NCI-H2081 treated with DMSO at 0.1 percent for 48 hours (cell line): Measurements from ENCODE around the gene DCUN1D3.
"Not testable (repeated sequence)": the region's sequence is repeated elsewhere in the genome, so short reads cannot be mapped to it uniquely, and the experiment has no call there.

Experiments
- DNase-seq: peaks from one replicate; lab custom pipeline; 2025; lab: John Stamatoyannopoulos, UW

The DCUN1D3 gene

DNA sequence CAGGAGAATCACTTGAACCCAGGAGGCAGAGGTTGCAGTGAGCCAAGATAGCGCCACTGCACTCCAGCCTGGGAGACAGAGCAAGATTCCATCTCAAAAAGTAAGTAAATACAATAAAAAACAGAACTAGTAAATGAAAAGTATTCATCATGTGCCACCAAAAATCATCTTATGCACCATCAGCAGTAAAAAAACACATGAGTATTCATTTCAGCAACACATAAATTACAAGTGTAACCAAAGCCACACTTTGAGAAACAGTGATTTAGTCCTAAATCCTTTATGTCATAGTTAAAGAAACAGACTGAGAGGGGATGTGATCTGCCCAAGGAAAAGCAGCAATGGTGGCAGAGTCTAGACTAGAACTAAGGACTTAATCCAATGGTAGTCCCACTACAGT is 13.0 kb downstream of the DCUN1D3 start:
- DNase-seq, result no peak

GRCh38 chr16:20886320-20886719 is 13.8 kb downstream of the DCUN1D3 start:
- no peak for DNase-seq

DNA sequence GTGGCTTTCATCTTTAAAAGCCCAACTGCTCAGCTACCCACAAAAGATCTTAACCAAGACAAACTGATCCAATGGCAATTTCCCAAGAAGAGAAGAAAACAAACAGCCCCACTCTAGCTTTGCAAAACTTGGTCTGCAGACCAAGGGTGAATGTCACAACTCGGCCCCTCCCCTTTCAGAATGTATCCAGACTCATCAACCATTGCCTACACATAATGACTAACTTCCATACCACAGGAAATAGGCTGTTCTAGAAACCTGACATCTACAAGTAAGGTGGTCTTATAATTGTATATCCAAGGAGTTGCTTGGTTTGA is 16.0 kb downstream of the DCUN1D3 start:
- DNase-seq, result no peak

DNA sequence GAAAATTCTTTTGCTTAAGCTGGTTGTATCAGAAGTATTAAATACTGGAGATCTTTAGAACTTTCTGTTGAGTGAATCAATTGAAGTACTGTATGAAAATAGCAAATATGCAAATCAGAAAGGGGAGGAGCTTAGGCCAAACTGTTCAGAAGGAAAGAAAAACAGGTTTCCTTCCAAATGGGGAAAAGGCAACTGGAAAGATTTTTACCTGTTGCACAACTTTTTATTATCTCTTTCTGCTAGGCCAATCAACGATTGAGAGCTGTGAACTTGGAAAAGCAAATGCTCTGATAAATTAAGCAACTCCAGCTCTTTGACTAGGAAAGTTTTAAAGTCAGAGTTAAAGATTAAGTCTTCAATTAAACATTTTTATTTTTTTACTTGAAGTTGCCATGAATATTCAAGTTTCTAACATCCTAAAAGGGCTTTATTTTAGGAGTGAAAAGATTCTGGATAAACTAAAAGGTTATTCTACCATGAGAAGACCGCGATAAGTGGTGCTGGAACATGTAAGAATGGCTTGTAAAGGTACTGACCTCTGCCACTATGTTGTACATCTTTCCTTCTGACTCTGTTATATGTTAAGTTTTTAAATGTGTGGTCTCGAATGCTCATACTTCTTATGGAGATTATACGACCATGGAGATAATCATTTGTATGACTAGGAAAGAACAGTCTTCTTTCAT is 16.5 kb downstream of the DCUN1D3 start:
- DNase-seq, result no peak

- no peak for DNase-seq
These were observed 18.7 kb downstream of the DCUN1D3 start for GRCh38 chr16:20881503-20881878.

DNA sequence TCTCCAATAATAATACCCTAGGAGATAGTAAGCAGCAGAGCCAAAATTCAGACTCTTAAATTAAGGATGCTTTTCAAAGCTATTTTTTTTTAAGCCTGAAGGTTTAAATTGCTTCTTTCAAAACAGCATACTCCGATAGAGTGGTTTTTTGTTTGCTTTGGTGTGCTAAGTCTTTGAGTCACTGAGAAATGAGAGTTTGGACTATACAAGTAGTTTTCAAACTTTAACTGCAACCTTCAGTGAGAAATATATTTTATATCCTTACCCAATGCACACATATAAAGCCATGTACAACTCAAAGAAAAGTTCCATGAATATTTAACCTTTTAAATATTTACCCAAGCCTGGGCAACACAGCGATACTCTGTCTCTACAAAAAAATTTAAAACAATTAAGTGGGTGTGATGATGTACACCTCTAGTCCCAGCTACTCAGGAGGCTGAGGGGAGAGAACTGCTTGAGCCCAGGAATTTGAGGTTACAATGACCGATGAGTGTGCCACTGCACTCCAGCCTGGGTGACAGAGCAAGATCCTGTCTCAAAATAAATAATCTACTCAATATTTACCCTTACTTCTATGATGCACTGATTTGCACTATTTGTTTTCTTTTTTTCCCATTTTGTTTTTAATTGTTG is 19.2 kb downstream of the DCUN1D3 start:
- no peak for DNase-seq

DNA sequence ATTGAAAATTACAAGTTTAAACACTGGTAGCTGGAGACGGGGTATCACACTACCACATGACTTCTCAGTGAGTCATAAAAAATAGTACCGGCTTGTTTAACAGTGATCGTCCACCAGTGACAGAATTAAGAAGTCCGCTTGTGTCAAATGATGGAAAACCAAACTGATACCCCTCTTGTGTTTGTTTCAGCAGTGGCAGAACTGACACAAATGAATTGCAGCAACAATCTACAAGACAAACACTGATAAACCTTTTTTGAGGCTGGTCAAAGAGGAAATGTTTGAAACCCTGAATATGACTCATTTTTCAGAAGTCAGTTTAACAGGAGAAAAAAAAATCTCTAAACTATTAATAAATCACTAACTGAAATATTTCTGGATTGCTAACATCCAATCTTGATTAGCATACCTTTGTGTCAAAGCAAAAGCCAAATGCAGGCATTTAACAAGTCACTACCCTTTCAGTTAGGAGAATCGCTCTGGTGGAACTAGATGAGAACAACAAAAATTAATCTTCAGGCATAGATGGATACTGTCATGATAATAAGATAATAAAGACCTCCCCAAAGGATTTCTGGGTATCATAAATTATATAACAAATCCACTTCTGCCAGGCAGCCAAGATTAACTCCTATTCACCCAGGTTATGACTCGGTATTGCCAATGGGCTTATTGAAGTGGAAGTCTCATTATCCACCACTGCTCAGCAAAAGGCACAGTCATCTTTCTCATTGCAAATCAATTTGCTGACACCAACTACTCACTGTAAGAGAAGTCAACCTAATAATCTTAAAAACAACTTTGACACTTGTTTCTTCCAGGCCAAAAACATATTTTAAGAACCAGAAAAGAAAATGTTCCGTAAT is 20.8 kb downstream of the DCUN1D3 start:
- no peak for DNase-seq

- no peak for DNase-seq
These were observed 21.4 kb downstream of the DCUN1D3 start for GRCh38 chr16:20878682-20879147.

DNA sequence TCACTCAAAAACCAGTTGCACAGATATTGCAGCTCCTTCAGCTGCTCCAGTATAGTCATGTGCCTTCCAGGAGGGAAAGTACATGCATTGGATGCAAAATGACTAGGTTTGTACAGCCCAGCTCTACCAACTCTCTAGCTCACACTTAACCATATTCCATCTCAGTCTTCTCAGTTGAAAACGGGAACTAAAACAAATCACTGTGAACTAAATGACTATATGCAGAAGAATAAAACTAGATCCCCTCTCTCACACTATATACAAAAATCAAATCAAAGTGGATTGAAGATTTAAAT is 24.9 kb downstream of the DCUN1D3 start:
- no peak for DNase-seq

GRCh38 chr16:20874088-20874581 is 26.0 kb downstream of the DCUN1D3 start:
- DNase-seq, result no peak

DNA sequence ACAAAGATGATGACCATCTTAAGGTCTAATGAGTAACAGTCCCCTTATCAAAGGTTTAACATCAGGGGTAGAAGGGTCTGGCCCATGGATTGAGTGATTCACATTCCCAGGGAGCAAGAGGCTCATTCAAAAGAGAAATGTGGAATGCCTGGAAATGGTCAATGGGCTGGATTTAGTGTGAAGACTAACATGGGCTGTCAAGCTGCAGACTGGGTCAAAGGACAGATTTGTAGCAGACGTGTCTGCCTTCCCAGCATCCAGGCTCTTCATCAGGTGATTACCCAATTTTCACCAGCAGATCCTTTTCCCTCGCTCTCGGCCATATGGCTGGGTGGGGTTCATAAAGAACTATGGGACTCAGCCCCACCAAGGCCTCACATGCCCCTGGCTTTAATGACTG is 26.8 kb downstream of the DCUN1D3 start:
- DNase-seq, result no peak

GRCh38 chr16:20871941-20872815 is 28.0 kb downstream of the DCUN1D3 start:
- DNase-seq, result no peak

DNA sequence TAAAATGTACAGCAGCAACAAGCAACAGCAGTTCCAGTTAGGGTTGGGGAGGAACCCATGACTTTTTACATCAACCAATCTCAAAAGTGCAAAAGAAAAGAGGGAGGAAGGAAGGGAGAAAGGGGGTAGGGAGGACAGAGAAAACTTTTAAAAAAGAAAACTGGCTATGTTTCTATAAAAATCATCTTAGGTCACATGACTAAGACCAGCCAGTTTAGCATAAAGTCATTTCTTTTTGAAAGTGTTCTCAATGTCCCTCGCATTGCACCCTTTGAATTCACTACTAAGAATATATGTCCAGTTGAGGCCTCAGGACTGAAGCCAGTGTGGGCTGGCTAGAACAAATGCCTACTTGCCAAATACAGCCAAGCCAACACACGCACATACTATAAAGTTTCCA is 28.9 kb downstream of the DCUN1D3 start:
- DNase-seq, result no peak

DNA sequence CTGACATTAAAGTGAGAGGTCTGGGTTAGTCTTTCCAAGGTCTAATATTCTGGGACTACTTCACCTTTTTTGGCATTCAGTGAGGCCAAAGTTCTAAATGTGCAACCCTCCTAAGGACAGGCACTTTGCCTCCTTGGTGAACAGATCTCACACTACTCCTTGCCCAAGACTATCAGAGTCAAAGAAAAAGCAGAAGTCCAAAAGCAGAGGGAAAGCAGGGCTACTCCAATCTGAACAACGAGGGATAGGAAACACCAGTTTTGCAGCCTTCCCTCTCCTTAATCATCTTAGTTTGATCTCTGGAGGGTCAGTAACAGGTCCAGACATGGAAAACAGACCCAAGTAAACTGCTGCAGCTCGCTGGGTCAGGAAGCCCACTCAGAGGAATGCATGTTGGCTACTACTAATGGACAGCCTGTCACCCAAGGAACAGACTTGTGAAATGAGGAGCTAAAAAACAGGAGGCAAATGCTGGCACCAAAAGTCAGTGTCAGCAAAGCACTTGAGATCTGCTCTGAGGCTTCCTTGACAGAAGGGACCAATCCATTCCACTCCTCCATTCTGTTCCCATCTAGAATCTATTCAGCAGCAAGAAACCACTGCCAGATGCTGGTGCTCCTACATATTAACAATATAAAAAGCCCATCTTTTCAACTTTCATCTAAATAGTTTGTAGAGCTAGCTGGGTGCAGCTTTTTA is 29.9 kb downstream of the DCUN1D3 start:
- DNase-seq, result no peak

DNA sequence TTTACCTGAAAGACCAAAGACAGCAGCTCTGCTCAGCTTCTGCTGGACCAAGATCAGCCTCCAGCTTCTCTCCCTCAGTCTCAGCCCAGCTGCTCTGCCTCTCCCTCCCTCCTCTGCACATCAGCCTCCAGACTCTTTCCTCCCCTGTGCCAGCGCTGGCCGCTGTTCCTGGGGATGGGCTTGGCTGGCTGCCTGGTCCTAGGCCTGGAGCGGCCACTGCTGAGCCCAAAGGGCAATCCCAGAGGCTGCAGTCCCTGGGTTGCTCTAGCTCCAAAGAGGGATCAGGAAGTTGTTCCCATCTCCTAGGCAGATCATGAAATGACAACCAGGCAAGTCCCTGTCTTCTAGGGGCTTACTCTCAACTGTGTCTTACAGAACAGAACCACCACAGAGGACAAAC is 31.3 kb downstream of the DCUN1D3 start:
- no peak for DNase-seq

DNA sequence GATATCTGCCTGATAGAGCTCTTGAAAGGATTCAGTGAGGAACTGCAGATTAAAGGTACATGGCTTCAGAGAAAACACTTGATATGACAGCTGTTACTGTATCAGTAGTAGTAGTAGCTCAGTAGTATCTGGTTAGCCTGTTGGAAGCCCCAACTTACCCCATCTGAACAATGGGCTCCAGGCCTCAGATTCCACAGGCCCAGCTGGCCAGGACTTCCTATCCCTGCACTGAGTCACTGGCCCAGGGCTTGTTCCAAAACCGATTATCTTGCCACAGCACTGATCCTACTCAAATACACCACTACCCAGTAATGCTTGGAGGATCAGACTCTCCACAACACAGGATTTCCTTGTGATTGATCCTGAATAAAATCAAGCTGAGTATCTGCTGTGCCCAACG is 32.6 kb downstream of the DCUN1D3 start:
- no peak for DNase-seq

DNA sequence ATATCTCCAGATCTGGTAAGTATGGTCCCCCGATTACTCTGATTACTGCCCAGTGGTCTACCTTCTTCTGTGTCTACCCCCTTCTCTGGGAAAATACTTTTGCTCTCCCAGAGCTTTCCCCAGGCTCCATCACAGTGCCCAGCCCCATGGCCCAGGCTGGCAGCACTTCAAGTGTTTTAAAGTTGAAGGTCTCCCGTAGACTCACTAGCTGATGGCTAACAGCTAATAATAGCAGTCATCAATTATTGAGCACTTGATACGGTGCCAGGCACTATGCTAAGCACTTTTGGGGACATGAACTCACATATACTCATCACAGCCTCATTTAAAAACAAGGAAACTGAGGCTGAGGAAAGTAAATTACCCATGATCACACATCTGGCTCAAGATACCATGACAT is 33.4 kb downstream of the DCUN1D3 start:
- no peak for DNase-seq

- no peak for DNase-seq
These were observed 33.9 kb downstream of the DCUN1D3 start for GRCh38 chr16:20866145-20866772.

DNA sequence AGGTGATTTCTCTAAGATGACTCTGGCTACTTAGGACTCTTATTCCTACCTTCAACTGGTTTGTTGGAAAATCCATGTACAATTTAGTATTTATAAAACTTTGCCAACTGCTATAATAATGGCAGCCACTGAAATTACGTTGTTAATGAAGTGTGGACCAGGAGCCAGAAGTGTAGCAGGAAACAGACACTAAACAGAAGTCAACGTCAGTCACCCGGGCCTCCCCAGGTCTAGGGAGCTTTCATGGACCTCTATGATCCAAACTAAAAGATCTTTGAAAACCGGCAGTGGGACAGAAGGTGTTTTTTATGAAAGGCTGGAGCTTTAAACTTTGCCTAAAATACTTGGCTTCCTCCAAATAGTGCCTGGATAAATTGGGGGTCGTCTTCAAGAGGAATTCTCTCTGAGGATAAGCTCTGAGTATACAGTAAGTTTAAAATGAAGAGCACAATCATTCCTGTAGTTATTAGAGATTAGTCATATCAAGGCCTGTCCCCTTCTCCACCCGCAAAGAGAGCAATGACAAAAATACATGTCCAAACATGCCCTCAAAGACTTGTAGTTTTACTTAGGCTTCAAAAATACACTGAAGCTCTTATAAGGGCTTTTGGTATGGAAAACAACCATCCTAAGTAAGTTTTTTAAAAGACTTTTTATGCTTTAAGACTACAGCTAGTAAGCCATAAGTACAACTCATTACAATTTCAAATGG is 34.6 kb downstream of the DCUN1D3 start:
- no peak for DNase-seq

- DNase-seq, result not testable (repeated sequence)
These were observed 35.8 kb downstream of the DCUN1D3 start for GRCh38 chr16:20864376-20864775.
